ENCODE measurements around the gene TP53TG5. TPM values are rescaled to one million over a fixed set of nuclear protein-coding genes. Genes with fewer than 3 reads are reported as not detected.

TP53TG5 gene
- total and polyA plus RNA-seq, 2 of the 8 experiments (the other 6 are each of a cell fraction or from before 2014, with no cell fraction given) = not detected

GRCh38 chr20:45330476-45330875 lies 47.6 kb downstream of the TP53TG5 start:
- Histone ChIP-seq H2AFZ (ENCODE audit: low read length) (no peak overlapping the region), H3K18ac (ENCODE audit: extremely low read depth, low read length) (no peak overlapping the region), H3K27ac (ENCODE audit: low read depth, low read length) (no peak overlapping the region), H3K4ac (replicated peaks; ENCODE audit: insufficient read length, low read depth, low read length) (no peak overlapping the region), H3K4me1 (replicated peaks in 1 of 4; ENCODE audit: control insufficient read depth in 3 of 4, insufficient read depth in 4 of 4, low read length in 3 of 4) (no peaks in the 10 kb centered on the region; a peak in 1 of 7 replicates), H2BK15ac (ENCODE audit: low read length) (no peak overlapping the region), H3K4me3 (ENCODE audit: extremely low read depth in 1 of 4, insufficient read depth in 2 of 4, low read depth in 3 of 4, low read length in 4 of 4) (no peak overlapping the region), H3K79me1 (ENCODE audit: low read depth, low read length) (no peaks in the 10 kb centered on the region), H3K56ac (replicated peaks; ENCODE audit: insufficient read length, low read depth, low read length) (no peak overlapping the region), H3K14ac (ENCODE audit: insufficient read length) (no peak overlapping the region), H3K9ac (replicated peaks in 1 of 4; ENCODE audit: extremely low read depth in 1 of 4, low read depth in 3 of 4, low read length in 3 of 4) (no peak overlapping the region), H3K4me2 (ENCODE audit: insufficient read depth in 1 of 2, low read depth in 2 of 2, low read length in 2 of 2) (no peak overlapping the region), H2BK5ac (ENCODE audit: low read depth, low read length) (no peak overlapping the region), H2BK120ac (replicated peaks; ENCODE audit: low read depth, low read length) (no peak overlapping the region), H4K8ac (ENCODE audit: extremely low read depth, insufficient read depth, low read length) (no peak overlapping the region), H3K23me2 (ENCODE audit: low read depth, low read length) (no peaks in the 10 kb centered on the region), H4K20me1 (replicated peaks in 1 of 2; ENCODE audit: control insufficient read depth in 1 of 2, insufficient read depth in 2 of 2, low read length in 2 of 2) (peaks cover 1 to 4% of the 10 kb centered on the region in 2 experiments), H4K5ac (ENCODE audit: insufficient read length, low read depth, low read length) (no peak overlapping the region), H4K91ac (replicated peaks; ENCODE audit: insufficient read length, low read length) (no peak overlapping the region), H3K36me3 (ENCODE audit: control insufficient read depth in 2 of 4, insufficient read depth in 4 of 4, low read length in 3 of 4) (peaks cover 8 to 51% (median 35%) of the 10 kb centered on the region in 4 experiments), H2AK5ac (ENCODE audit: low read depth, low read length) (no peak overlapping the region), H2BK20ac (ENCODE audit: low read length) (no peak overlapping the region), H3K27me3 (replicated peaks in 1 of 4; ENCODE audit: control insufficient read depth in 3 of 4, extremely low read depth in 1 of 4, insufficient read depth in 3 of 4, low read length in 3 of 4) (no peaks in the 10 kb centered on the region), H2BK12ac (ENCODE audit: low read depth, low read length) (no peak overlapping the region), H3K23ac (ENCODE audit: insufficient read length) (no peak overlapping the region), H3K9me3 (ENCODE audit: insufficient read depth in 2 of 2, low read depth in 1 of 2, low read length in 1 of 2) (no peaks in the 10 kb centered on the region), H3K79me2 (ENCODE audit: control insufficient read depth in 1 of 2, insufficient read depth in 2 of 2, low read length in 2 of 2) (peaks cover 0 to 6% of the 10 kb centered on the region in 2 experiments; a peak in 1 of 4 replicates)
- DNase-seq (ENCODE audit: low read depth in 1 of 2, low spot score in 2 of 2) (no peak), FAIRE-seq (no peak)
- CTCF ChIA-PET (ENCODE audit: partially characterized antibody) = interaction anchor here (0.9 to 2.1 kb wide), 2 partner anchors 12 to 32 kb away, joined by 3 to 10 read pairs; partner anchors contain the start of gene SYS1
- POLR2A ChIA-PET (ENCODE audit: partially characterized antibody) = interaction anchor here (1.0 kb wide), 1 partner anchor 442 kb away, joined by 4 read pairs; no protein-coding TSS in a partner anchor
- WGBS, 2 experiments (ENCODE audit: extremely low coverage in 1 of 2, insufficient coverage in 1 of 2, insufficient read length in 1 of 2, insufficient replicate concordance in 2 of 2, low coverage in 1 of 2, low lambda C conversion rate in 2 of 2, missing lambda C conversion rate in 1 of 2) = 84% methylated on average over 3 of the region's 3 CpGs; no CpG with 5 or more reads in 1 of the 2 experiments
- TF ChIP-seq SP1 (IDR thresholded peaks at IDR 0.05; ENCODE audit: low read depth, low read length) = no peak
- no peak for TF ChIP-seq CHD1 (IDR thresholded peaks at IDR 0.05; ENCODE audit: low read depth, low read length)
- TF ChIP-seq TCF12 (IDR thresholded peaks at IDR 0.05; ENCODE audit: low read depth, low read length) = no peak
- no peak for TF ChIP-seq E2F6 (IDR thresholded peaks at IDR 0.05)
- no peak for TF ChIP-seq SRF (IDR thresholded peaks at IDR 0.05; ENCODE audit: low read depth, low read length)
- TF ChIP-seq SIX5 (IDR thresholded peaks at IDR 0.05; ENCODE audit: low read depth, low read length) = no peak
- TF ChIP-seq KDM4A (IDR thresholded peaks at IDR 0.05; ENCODE audit: low read depth, low read length, severe bottlenecking) = no peak
- no peak for TF ChIP-seq RBBP5 (IDR thresholded peaks at IDR 0.05; ENCODE audit: borderline replicate concordance, low read depth, low read length)
- TF ChIP-seq SP2 (IDR thresholded peaks at IDR 0.05; ENCODE audit: low read length) = no peak
- no peak for TF ChIP-seq SIN3A (conservative IDR thresholded peaks at IDR 0.05 in 1 of 2, IDR thresholded peaks at IDR 0.05 in 1 of 2; ENCODE audit: low read depth in 1 of 2, low read length in 2 of 2)
- TF ChIP-seq RAD21 (IDR thresholded peaks at IDR 0.05 in 1 of 2, conservative IDR thresholded peaks at IDR 0.05 in 1 of 2; ENCODE audit: low read depth in 2 of 2, low read length in 2 of 2) = no peak
- TF ChIP-seq SP4 (IDR thresholded peaks at IDR 0.05; ENCODE audit: low read length) = no peak
- TF ChIP-seq POU5F1 (IDR thresholded peaks at IDR 0.05; ENCODE audit: low read depth, low read length) = no peak
- TF ChIP-seq SAP30 (IDR thresholded peaks at IDR 0.05; ENCODE audit: insufficient read depth, insufficient replicate concordance, low read length) = no peak

Measured in H1 (cell line).